HCT116 (cell line): Measurements from ENCODE around the gene WDR26. TPM values are rescaled to one million over a fixed set of nuclear protein-coding genes. Genes with fewer than 3 reads are reported as not detected.

Experiments
- ATAC-seq: fragments of 200-7000 bp; cut with Tn5 transposase; 2 replicates; pipeline ENCODE4 v1.9.1; 2020; ENCODE audit warnings: mild to moderate bottlenecking, moderate library complexity
- BruUV-seq: library from RNA; stranded (reverse); fragments of 400-500 nt; replicated peaks from 2 replicates; lab custom pipeline; 2021; lab: Mats Ljungman, UMichigan
- CTCF ChIA-PET: fragments of 300-600 bp; sonication (Branson Sonifier 250); formaldehyde crosslinking; loops from one replicate; lab custom pipeline; 2021; ENCODE audit warnings: antibody characterized with exemption; lab: Charles Lee
- POLR2A ChIA-PET: fragments of 300-600, 350-600 bp; sonication (Branson Sonifier 250); formaldehyde crosslinking; loops from one replicate; lab custom pipeline; 2021; ENCODE audit warnings: antibody characterized with exemption; lab: Charles Lee
- RAD21 ChIA-PET, 2 experiments: fragments of 300-600 bp; sonication (Branson Sonifier 250); formaldehyde crosslinking; loops; one replicate each; lab custom pipeline; 2023; ENCODE audit warnings: low total read pairs in 2 of 2; ENCODE audit not compliant: uncharacterized antibody in 2 of 2, unreplicated experiment in 2 of 2, low non-redundant PET in 1 of 2; lab: Charles Lee
- DNase-seq: peaks from one replicate; pipeline ENCODE4 v3.0.0-alpha.2; 2010; ENCODE audit warnings: low read depth, low spot score
- H2AFZ ChIP-seq: fragments of 200-600 bp; shearing (Covaris generic), sonication (generic); 2 replicates; pipeline ENCODE4 v1.6.1; 2017; ENCODE audit warnings: low read depth, mixed run types, mixed read lengths, antibody characterized with exemption, low read length; ENCODE audit not compliant: poor library complexity, severe bottlenecking
- H3K27ac ChIP-seq: 2 replicates; pipeline ENCODE4 v1.5.1; 2012; ENCODE audit warnings: low read depth, low read length
- H3K27me3 ChIP-seq: fragments of 200-600 bp; sonication (generic); 2 replicates; pipeline ENCODE4 v1.6.1; 2016; ENCODE audit warnings: mixed run types, low read length, mixed read lengths; ENCODE audit not compliant: insufficient read depth
- H3K36me3 ChIP-seq, 2 experiments: fragments of 200-500 bp in 1 of 2; fragments of 200-600 bp in 1 of 2; sonication (Bioruptor generic) in 1 of 2; sonication (generic) in 1 of 2; 2 replicates each; pipeline versions ENCODE4 v1.5.1 to v1.6.1; 2014 to 2016; ENCODE audit warnings: low read length in 2 of 2, inconsistent platforms in 1 of 2, mixed read lengths in 1 of 2, mixed run types in 1 of 2; ENCODE audit not compliant: insufficient read depth in 2 of 2, control insufficient read depth in 1 of 2
- H3K4me1 ChIP-seq, 2 experiments: fragments of 200-600 bp in 1 of 2; sonication (generic) in 1 of 2; 2 replicates each; pipeline versions ENCODE4 v1.5.1 to v1.6.1; 2012 to 2017; ENCODE audit warnings: low read length in 2 of 2, inconsistent platforms in 1 of 2, mild to moderate bottlenecking in 1 of 2, mixed read lengths in 1 of 2, mixed run types in 1 of 2, moderate library complexity in 1 of 2; ENCODE audit not compliant: insufficient read depth in 2 of 2, control insufficient read depth in 1 of 2
- H3K4me2 ChIP-seq: fragments of 200-600 bp; sonication (generic); 2 replicates; pipeline ENCODE4 v1.6.1; 2017; ENCODE audit warnings: mixed run types, low read length, mixed read lengths
- H3K4me3 ChIP-seq, 2 experiments: fragments of 200-600 bp in 1 of 2; sonication (generic) in 1 of 2; replicated peaks in 1 of 2; 2 replicates each; pipeline ENCODE4 v1.5.1; 2011 to 2016; ENCODE audit warnings: low read length in 2 of 2, control low read depth in 1 of 2, low read depth in 1 of 2, mild to moderate bottlenecking in 1 of 2, mixed read lengths in 1 of 2, mixed run types in 1 of 2
- H3K79me2 ChIP-seq: fragments of 200-600 bp; sonication (generic); 2 replicates; pipeline ENCODE4 v1.6.1; 2017; ENCODE audit warnings: mild to moderate bottlenecking, mixed run types, low read length, moderate library complexity, mixed read lengths; ENCODE audit not compliant: insufficient read depth
- H3K9ac ChIP-seq: fragments of 200-600 bp; sonication (generic); 2 replicates; pipeline ENCODE4 v1.6.1; 2016; ENCODE audit warnings: low read length, mixed read lengths
- H3K9me2 ChIP-seq: fragments of 200-600 bp; sonication (generic), shearing (Covaris generic); 2 replicates; pipeline ENCODE4 v1.6.1; 2017; ENCODE audit warnings: mixed run types, mild to moderate bottlenecking, moderate library complexity; ENCODE audit not compliant: insufficient read depth
- H3K9me3 ChIP-seq, 2 experiments: fragments of 200-500 bp in 1 of 2; fragments of 200-600 bp in 1 of 2; sonication (Bioruptor generic) in 1 of 2; sonication (generic) in 1 of 2; 2 replicates each; pipeline ENCODE4 v1.6.1; 2014 to 2017; ENCODE audit warnings: low read length in 2 of 2, mixed read lengths in 2 of 2, inconsistent platforms in 1 of 2, low read depth in 1 of 2, mild to moderate bottlenecking in 1 of 2, mixed run types in 1 of 2, moderate library complexity in 1 of 2; ENCODE audit not compliant: control insufficient read depth in 1 of 2, insufficient read depth in 1 of 2
- H4K20me1 ChIP-seq: fragments of 200-600 bp; sonication (generic), shearing (Covaris generic); 2 replicates; pipeline ENCODE4 v1.6.1; 2017; ENCODE audit warnings: mixed run types, mild to moderate bottlenecking, moderate library complexity; ENCODE audit not compliant: insufficient read depth
- CBX3 ChIP-seq: IDR thresholded peaks from 2 replicates; pipeline ENCODE4 v1.6.1; 2012; ENCODE audit warnings: low read depth
- EZH2 ChIP-seq: fragments of 200-600 bp; sonication (generic); IDR thresholded peaks from 2 replicates; pipeline ENCODE4 v1.6.1; 2017; ENCODE audit warnings: antibody characterized with exemption, mixed run types
- EZH2phosphoT487 ChIP-seq: fragments of 200-600 bp; IDR thresholded peaks from 2 replicates; pipeline ENCODE4 v1.6.1; 2018; ENCODE audit warnings: antibody characterized with exemption, borderline replicate concordance
- JUND ChIP-seq: IDR thresholded peaks from 2 replicates; pipeline ENCODE4 v1.6.1; 2012
- MAX ChIP-seq: IDR thresholded peaks from 2 replicates; pipeline ENCODE4 v1.6.1; 2012
- SP1 ChIP-seq: IDR thresholded peaks from 2 replicates; pipeline ENCODE4 v1.6.1; 2012; ENCODE audit warnings: low read depth
- SRF ChIP-seq: IDR thresholded peaks from 2 replicates; pipeline ENCODE4 v1.6.1; 2012; ENCODE audit warnings: low read depth
- YY1 ChIP-seq: IDR thresholded peaks from 2 replicates; pipeline ENCODE4 v1.6.1; 2011; ENCODE audit warnings: low read length, low read depth, moderate library complexity, mild to moderate bottlenecking; ENCODE audit not compliant: insufficient replicate concordance; ENCODE audit errors: extremely low read depth
- ZBTB33 ChIP-seq: IDR thresholded peaks from 2 replicates; pipeline ENCODE4 v1.6.1; 2011; ENCODE audit warnings: mild to moderate bottlenecking, low read length, moderate library complexity; ENCODE audit not compliant: insufficient replicate concordance; ENCODE audit errors: extremely low read depth
- ZFX ChIP-seq: fragments of 450-650 bp; IDR thresholded peaks from 2 replicates; pipeline ENCODE4 v1.6.1; 2017
- ZNF274 ChIP-seq: fragments of 200-500 bp; sonication (Bioruptor generic); IDR thresholded peaks from 2 replicates; pipeline ENCODE4 v1.6.1; 2014; ENCODE audit warnings: mild to moderate bottlenecking, low read depth, low read length, inconsistent platforms
- intact Hi-C: fragments of 100-400 bp; cut with micrococcal nuclease; formaldehyde crosslinking; loops from 2 replicates; pipeline ENCODE4 v1.10.0; 2022
- total RNA-seq: library from RNA; stranded (reverse); gene quantifications from one replicate; pipeline ENCODE4 v1.2.1, GENCODE V29; 2021; ENCODE audit not compliant: unreplicated experiment

The WDR26 gene
- total RNA-seq, 1 experiment from 2014 or later: 57.2 TPM

GRCh38 chr1:224406216-224406615 lies 28.4 kb downstream of the WDR26 start:
- no peaks in the 10 kb centered on the region for H3K9me3 ChIP-seq
- TF ChIP-seq ZBTB33 (no peak), CBX3 (no peak), SP1 (no peak), EZH2 (no peak), YY1 (no peak), EZH2phosphoT487 (no peak), MAX (no peak), SRF (no peak), ZNF274 (no peak), ZFX (no peak), JUND (no peak)
- TF ChIP-seq, all 23 proteins: peak for 0
- no peaks in the 10 kb centered on the region for H3K27me3 ChIP-seq
- ATAC-seq (no peak), DNase-seq (no peak)
- H4K20me1 ChIP-seq: no peaks in the 10 kb centered on the region
- no peak overlapping the region for H2AFZ ChIP-seq
- peaks cover 17 to 29% of the 10 kb centered on the region in 2 experiments; a peak in 3 of 4 replicates for H3K4me1 ChIP-seq
- ChIA-PET CTCF (no interaction called here), POLR2A (no interaction called here), RAD21 (no interaction called here)
- H3K4me3 ChIP-seq: no peak overlapping the region
- no TSS peak for BruUV-seq
- H3K4me2 ChIP-seq: no peak overlapping the region
- H3K27ac ChIP-seq: no peak overlapping the region
- peaks cover 27% of the 10 kb centered on the region for H3K79me2 ChIP-seq
- no peaks in the 10 kb centered on the region for H3K9me2 ChIP-seq
- intact Hi-C loops: no loop called here
- no peak overlapping the region for H3K9ac ChIP-seq
- peaks cover 18 to 56% of the 10 kb centered on the region in 2 experiments for H3K36me3 ChIP-seq
